NCI-H2029 (cell line): ENCODE data around the gene MAU2.

Experiments
- DNase-seq: peaks from one replicate; lab custom pipeline; 2025; lab: John Stamatoyannopoulos, UW

The MAU2 gene, protein sequence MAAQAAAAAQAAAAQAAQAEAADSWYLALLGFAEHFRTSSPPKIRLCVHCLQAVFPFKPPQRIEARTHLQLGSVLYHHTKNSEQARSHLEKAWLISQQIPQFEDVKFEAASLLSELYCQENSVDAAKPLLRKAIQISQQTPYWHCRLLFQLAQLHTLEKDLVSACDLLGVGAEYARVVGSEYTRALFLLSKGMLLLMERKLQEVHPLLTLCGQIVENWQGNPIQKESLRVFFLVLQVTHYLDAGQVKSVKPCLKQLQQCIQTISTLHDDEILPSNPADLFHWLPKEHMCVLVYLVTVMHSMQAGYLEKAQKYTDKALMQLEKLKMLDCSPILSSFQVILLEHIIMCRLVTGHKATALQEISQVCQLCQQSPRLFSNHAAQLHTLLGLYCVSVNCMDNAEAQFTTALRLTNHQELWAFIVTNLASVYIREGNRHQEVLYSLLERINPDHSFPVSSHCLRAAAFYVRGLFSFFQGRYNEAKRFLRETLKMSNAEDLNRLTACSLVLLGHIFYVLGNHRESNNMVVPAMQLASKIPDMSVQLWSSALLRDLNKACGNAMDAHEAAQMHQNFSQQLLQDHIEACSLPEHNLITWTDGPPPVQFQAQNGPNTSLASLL

DNA sequence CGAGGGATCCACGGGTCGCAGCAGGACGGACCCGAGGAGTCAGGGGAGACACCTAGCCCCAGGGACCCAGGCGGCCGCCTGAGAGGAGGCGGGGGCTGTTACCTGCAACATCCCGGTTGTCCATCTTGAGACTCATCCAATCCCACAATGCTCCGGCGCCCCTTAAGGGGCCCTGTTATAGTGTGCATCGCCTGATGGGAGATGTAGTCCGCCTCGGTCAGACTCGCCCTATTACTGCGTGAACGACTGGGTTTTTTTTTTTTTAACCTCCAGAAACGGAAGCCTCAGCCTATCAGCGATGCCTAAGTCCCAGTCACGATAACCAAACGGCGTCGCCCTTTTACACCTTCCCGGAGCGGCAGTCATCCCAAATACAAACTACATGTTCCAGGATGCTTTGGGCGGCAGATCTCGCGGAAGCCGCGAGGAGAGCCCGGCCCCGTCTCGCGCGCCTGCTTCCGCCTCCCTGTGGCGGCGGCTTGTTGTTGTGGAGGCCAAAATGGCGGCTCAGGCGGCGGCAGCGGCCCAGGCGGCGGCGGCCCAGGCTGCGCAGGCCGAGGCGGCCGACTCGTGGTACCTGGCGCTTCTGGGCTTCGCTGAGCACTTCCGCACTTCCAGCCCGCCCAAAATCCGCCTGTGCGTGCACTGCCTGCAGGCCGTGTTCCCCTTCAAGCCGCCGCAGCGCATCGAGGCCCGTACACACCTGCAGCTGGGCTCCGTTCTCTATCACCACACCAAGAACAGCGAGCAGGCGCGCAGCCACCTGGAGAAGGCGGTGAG lies at the start of gene MAU2, which contains the start of gene SUGP1:
TSS of gene MAU2 (plus strand) at position 469 of the 780 bp plus-strand sequence. CDS start at position 500, 31 bp downstream.
TSS of gene SUGP1 (minus strand) at position 149 of the 780 bp plus-strand sequence. CDS start at position 136, 13 bp downstream.
- DNase-seq: peak; percentile 97

DNA sequence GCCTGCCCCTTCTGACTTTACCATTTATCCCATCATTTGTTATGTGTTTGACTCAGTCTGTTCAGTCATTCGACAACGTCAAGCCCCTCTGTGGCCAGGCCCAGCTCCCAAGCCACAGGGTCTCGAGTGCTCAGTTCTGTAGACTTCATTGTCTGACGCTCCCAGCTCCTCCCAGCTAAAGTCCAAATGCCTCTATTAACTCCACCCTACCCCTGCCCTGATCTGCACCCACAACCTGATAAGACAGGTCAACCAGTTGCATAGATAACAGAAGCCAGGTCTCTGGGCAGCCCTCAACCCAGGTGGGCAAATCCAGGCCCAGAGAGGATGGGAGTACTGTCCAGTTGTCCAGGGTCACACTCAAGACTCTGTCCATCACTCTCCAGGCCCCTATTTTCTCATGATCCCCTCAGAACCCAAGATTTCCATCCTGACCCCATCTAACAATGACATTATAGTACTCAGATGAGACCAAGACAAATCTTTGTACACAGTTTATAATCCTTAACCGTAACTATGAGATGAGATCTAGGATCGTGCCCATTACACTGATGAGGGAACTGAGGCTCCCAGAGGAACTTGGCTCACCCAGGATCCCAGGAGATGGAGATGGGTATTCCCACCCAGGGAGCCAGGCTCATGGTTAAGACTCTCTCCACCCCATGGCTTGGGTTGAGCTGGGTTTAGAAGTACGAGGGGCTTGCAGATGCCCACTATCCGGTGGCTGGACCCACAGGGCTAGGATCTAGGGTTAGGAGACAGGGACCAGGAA lies 48.6 kb upstream of the MAU2 start:
- DNase-seq: no peak

DNA sequence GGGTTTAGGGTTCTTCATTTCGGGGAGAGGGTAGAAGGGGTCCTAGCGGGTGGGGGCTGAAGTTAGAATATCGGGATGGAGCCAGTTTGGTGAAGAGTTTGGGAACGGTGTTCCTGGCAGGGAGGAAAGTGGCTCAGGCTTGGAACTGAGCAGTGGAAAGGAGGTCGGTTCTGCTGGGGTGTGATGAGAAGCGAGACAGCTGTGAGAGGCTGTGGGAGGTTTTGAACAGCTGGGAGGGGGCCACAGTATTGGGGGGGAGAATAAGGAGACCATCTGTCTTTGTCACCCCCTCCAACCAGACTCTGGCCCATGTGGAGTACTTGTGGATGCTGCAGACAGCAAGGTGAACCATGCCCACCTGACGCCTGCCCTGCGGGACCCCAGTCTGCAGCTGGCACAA lies 46.5 kb upstream of the MAU2 start:
- no peak for DNase-seq

DNA sequence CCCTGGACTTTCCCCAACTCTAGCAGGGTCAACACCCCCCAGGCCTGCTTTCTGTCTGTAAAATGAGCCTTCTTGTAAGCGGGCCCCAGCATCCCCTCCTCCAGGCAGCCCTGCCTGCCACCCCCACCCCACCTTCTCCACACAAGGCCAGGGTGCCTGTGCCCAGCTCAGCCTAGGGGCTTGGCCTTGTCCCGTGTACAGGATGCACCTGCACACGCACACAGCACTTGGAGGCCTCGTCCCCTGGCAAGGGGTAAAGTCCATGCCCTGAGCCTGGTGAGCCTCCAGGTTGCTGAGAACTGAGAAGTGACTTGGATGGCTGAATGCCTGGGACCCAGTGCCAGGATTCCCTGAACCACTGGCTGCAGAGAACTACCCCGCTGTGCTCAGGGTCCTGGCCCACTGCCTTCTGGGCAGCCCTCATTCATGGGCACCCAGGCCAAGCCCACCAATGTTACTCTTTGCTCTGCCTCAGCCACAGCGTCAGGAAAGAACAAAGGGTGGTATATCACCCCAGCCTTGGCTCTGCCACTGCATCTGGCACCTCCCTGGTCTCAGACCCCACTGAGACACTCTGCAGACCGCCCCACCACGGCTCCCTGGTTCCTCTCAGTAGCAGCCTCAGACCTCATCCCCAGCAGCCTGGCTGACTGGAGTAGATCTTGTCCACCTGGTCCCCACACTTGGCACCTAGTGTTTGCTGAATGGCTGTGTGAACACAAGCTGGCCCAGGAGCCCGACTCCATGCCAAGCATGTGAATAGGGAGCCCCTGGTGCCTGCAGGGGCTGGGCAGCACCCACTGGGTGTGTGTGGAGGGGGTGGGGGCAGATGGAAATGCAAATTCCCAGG lies 45.7 kb upstream of the MAU2 start:
- no peak for DNase-seq

DNA sequence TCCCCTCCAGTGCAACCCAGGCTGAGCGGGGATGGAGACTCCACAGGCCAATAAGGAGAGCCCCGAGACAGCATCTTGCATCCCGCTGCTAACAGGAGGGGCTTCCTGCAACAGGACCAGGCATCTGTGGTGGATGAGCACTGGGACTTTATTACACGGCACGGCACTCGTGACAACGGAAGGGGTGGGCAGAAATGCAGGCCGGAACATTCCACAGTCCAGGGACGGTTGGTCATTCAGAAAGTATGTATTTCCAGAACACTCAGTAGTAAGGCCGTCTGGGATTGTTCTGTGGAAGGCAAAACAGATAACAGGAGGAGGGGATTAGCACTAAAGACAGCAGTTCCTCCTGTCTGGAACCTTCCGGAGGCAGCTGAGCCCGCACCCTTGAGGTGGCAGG lies 44.2 kb upstream of the MAU2 start:
- DNase-seq: no peak

DNA sequence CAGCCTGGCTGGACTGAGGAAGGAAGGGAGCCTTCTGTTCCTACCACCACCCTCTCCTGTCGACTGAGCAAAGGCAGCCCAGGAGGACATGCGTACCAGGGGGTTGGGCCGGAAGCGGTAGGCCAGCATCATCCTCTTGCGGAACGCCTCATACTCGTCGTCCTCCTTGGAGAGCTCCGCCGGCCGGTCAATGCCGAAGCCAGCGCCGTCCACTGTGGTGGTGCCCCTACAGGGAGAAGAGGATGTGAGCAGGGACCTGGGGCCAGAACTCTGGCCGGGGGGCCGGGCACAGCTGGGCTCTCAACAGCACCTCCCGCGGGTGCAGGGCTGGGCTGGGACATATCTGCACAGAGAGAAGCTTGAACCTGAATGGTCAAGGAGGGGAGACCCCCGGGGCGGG lies 43.8 kb upstream of the MAU2 start:
- no peak for DNase-seq

DNA sequence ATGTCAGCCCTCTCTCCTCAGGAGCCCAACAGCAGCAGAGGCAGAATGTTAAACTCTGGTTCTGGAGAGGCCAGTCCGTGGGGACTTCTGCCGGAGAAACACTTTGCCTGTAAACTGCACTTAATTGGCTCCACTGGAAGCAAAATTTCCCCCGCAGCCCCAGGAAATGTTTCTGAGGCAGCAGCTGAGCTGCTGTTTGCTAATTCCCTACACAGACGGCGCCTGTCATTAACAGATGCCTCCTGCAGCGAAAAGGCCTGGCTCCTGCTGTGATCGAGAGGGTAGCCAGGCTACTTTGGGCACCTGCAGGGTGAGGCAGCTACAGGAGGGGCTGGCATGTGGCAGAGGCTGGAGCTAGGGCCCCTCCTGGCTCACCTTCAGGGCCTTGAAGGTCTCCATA lies 42.3 kb upstream of the MAU2 start:
- DNase-seq: no peak

DNA sequence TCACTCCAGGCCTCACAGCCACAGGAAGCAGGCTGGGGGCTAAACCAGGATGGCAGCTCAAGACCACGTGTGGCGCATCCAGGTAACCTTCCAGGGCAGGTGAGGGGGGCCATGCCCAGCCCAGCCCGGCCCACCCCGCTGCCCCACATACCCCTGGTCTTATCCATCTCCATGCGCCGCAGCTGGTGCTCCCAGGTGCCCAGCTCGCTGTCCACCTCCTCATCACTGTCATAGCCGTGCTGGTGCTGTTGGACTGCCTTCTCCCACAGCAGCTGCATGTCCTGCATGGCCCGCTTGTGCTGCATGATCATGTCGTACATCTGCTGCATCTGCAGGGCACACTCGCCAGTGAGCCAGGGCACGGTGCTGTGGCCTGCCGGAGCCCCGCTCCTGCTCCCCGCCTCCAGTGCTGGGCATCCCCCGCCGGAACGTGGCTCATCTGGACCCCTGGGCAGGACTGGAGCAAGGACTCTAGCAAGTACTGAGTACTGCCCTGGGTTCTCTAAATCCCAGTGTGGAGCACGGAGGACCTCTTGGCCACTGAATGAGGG lies 41.5 kb upstream of the MAU2 start:
- no peak for DNase-seq

DNA sequence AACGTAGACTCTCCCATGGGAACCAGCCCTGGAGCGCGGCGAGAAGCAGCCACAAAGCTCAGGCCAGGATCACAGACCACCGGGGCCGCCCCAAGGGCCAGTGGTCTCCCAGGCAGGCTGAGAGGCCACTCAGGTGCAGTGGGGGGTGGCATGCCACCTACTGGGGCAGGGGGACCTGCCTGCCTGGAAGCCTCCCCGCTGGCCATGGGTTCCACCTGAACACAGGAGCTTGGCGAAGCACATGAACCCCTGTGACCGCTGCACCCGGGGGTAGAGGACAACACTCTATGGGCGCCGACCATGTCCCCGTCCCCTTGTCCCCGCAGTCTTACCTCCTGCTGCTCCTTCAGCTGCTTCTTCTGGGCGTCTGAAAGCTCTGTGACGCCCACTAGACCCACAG lies 40.8 kb upstream of the MAU2 start:
- DNase-seq: no peak

DNA sequence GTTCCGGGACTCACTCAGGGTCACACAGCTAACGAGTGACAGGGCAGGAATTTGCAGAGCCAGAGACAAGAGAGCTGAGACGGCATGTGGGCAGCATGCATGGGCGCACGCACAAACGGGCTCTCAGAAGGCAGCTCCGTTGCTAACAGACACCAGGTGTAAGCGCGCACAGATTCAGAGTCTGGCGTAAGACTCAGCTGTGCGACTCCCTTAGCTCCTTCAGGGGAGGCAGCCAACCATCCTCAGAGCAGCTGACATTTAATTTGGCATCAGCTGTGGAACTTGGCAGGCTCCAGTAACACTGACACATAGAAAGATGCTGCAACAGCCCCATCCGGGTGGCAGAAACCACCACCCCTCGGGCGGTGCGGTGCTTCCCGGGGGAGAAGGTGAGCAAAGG lies 40.1 kb upstream of the MAU2 start:
- no peak for DNase-seq

DNA sequence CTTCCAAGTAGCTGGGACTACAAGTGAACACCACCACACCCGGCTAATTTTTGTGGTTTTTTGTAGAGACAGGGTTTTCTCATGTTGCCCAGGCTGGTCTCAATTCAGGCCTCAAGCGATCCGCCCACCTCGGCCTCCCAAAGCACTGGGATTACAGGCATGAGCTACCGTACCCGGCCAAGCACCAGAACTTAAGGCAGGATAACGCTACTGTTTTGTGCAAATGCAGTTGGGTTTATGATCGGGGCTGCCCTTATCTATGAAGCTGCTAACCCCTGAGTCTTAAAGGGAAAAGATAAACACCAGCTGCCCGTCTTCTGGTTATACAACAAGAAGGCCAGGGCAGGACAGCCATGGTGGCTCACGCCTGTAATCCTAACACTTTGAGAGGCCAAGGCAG lies 34.9 kb upstream of the MAU2 start:
- no peak for DNase-seq

DNA sequence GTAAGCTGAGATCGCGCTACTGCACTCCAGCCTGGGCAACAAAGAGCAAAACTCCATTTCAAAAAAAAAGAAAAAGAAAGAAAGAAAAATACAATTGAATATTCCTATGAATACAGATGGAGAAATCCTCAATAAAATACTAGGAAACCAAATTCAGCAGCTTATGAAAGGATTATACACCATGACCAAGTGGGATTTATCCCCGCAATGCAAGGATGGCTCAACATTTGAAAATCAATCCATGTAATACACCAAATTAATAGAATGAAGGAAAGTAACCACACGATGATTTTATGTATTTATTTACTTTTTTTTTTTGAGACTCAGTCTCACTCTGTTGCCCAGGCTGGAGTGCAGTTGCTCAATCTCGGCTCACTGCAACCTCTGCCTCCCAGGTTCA lies 28.0 kb upstream of the MAU2 start:
- DNase-seq: no peak

DNA sequence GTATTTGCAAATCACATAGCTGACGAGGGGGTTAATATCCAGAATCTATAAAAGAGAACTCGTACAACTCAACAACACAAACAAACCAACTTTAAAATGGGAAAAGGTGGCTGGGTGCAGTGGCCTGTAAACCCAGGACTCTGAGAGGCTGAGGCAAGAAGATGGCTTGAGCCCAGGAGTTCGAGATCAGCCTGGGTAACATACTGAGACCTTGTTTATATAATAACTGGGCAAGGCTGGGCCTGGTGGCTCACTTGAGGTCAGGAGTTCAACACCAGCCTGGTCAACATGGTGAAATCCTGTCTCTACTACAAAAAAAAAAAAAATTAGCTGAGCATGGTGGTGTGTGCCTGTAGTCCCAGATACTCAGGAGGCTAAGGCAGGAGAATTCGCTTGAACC lies 25.7 kb upstream of the MAU2 start:
- no peak for DNase-seq

DNA sequence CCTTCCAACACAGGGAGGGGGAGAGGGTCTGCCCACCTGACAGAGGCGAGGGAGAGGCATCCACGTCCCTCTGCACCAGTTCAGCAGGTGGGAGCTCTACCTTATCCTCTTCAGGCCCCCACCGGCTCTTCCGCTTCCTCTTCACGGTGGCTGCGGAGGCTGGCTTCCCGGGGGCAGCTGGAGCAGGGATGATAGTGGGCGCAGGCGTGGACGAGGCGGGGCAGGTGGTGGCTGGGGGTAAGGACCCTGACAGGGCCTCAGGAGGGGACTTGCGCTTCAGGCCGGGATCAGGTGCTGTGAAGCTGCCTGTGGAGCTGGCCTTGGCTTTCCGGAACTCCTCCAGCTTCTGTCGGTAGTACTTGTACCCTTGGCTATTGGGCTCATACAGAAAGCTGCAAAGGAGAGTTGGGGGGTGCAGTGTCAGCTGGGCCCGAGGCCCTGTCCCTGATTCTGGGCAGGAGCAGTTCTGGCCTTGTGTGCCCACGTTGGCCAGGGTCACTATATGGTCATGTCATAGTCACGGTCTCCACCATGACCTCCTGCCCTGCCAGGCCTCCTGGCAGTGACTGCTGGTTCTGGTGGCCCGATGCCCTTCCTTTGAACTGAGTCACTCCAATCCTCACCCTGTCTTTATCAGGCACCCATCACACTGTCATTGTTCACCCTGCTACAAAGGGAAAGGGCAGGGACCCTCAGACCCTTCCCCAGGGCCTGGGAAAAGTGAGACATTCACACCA lies 23.5 kb upstream of the MAU2 start:
- DNase-seq: no peak

DNA sequence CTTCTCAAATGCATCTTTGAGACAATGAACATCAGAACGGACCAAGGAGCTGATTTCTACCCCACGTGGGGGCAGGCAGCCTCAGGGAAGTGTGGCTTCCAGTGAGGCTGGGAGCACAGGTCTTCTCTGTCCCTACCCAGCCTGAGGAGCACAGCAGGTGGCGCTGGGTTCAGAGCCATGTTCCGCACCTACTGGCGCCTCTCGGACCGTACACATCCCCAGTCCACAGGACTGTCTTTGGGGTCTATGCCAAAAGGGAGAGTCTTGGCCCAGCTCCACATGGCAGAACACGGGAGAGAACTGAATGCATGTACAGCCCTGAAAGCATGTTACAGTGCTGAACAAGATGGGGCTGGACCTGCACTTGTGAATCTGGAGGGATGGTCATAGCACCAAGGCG lies 22.9 kb upstream of the MAU2 start:
- no peak for DNase-seq

DNA sequence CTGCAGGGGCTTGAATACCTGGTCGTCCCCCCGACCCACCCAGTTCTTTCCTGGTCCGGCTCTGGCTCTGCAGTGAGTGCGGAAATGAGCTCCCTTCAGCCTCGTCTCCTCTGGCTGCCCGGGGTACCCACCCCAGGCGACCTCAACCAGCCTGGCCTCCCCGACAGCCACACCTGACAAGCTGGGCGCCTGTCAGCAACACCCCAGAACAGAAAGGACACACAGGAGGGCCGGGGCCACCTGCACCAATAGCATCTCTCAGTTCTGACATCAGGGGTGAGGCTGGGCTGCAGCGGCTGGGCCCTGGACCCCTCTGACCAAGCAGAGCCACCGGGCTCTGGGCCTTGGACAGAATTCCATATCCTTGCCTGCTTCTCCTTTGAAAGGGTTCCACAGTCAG lies 20.0 kb upstream of the MAU2 start:
- DNase-seq: no peak

DNA sequence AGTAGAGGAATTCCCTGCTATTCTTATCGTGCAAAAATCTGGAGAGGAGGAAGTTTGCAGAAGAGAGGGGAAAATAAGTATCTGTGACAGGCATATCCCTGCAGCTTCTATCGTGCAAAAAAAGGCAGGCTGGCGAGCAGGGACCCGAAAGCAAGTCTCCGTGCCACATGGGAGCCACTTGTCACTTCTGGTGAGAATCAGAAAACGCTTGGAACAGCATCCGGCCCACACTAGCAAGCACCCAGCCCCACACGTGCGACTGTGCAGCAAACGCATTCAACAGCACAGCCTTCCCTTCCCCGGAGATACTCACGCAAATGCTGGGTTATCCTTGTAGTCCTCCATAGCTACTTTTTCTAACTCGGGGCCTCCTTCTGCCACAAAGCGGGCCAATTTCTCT lies 17.2 kb upstream of the MAU2 start:
- DNase-seq: no peak

DNA sequence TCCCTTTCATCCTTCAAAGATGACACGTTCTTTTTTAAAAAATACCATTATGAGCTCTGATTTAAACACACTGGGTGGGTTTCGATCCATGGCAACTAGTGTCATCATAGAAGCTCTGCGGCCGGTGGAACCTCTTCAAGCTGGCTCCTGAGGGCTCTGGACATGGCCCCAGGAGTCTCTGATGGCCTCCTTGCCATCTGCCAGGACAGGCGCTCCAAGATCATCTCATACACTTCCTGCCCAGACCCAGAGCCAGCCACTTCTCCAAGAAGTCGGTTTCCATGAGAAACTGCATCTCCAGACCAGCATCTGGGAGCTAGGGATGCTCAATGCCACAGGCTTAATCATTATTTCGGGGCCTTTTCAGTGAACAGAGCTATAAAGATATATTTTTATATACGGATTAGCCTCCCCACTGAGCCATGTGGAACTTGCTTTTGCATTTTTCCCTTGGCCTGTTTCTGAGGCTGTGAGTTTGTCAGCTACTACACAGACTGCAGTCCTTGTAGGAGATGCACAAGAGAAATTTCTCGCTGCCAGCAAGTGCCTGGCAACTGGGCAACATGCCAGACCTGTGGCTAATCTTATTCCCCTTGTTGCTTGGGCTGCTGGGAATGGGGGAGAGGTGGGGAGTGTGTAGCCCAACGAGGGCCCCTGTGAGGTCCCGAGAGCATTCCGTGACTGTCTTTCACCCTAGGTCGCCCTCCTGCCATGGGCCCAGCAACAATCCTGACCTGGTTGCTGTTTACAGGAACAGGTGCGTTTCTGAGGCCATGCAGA lies 16.3 kb upstream of the MAU2 start:
- no peak for DNase-seq

DNA sequence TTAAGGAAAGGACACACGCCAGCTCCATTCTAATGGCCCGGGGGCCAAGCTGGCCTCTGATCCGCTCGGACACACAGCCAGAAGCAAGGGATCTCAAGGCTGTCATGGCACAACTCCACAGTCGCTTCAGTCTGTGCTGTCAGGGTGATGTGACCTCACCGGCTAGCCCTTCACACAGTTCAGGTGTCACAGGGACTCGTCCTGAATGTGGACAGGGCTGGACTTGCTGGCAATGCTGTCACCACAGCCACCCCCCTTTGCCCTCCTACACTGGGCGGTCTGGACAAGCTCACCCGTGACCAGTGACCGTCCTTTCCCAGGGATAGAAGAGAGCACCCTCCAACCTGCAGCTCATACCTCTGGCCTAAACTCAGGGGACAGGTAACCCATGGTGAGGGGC lies 15.6 kb upstream of the MAU2 start:
- DNase-seq: no peak
